ENCODE results near the gene COL15A1.

DNA sequence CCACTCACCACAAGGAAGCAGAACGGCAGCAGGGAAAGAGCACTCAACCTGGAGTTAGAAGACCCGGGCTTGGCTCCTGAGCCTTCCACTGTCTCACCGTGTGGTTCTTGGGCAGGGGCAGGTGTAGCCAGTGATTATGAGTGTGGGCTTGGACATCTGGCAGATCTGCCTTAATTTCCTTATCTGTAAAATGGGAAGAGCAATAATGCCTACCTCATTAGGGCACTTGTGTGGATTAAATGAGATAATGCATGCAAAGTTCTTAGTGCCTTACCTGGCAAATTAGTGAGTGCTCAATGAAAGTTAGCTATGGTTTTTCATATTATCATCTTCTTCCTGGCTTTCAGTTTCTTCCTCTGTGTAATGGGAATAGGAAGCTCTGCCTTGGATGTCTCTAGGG is 28.1 kb upstream of the COL15A1 start:
- TF ChIP-seq, protein P1, sequence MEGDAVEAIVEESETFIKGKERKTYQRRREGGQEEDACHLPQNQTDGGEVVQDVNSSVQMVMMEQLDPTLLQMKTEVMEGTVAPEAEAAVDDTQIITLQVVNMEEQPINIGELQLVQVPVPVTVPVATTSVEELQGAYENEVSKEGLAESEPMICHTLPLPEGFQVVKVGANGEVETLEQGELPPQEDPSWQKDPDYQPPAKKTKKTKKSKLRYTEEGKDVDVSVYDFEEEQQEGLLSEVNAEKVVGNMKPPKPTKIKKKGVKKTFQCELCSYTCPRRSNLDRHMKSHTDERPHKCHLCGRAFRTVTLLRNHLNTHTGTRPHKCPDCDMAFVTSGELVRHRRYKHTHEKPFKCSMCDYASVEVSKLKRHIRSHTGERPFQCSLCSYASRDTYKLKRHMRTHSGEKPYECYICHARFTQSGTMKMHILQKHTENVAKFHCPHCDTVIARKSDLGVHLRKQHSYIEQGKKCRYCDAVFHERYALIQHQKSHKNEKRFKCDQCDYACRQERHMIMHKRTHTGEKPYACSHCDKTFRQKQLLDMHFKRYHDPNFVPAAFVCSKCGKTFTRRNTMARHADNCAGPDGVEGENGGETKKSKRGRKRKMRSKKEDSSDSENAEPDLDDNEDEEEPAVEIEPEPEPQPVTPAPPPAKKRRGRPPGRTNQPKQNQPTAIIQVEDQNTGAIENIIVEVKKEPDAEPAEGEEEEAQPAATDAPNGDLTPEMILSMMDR (IDR thresholded peaks at IDR 0.05), result no peak
- TF ChIP-seq POLR2A (IDR thresholded peaks at IDR 0.05), result no peak

Measured in tibial nerve (tissue), 3 donors.